ENCODE results near the gene PSENEN. TPM values are rescaled to one million over a fixed set of nuclear protein-coding genes. Genes with fewer than 3 reads are reported as not detected.

Gene PSENEN
- total RNA-seq, 2 donors from 2014 or later, result 39.9 to 65.2 TPM

DNA sequence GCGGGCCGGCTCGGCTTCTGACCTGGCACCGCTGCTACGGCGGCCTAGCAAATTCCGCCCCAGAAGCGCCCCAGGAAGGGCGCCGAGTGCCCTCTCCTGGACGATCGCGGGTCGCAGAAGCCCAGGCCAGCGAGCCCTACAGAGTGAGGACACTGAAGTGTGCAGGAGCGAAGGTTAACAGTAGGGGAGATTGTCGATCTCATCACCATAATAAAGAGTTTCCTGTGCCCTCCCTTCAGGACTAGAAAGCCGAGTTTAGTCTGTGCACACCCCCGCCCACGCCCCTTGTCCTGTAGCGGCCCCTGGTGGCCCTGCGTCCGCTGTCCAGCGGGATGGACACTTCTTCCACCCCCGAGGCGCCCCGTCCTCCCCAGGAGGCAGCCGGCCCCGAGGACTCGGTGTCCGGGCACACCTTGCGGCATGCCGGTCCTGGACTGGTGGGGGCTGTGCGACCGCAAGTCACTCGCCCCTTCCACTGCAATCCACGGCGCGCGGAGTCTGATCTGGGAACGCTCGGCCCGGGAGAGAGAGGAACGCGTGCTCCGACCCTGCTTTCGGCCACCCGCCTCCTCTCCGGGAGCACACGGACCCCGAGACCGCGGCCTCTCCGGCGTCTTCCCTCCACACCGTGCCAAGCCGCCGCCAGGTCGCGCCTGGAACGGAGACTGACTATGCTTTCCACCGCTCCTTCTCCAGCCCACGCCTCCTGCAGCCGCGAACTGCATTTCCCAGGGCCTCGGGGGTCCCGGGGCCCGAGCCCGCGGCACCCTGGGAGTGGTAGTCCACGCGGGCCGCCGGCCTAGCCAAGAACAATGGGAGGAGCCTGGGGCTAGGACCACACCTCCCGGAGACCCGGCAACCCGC is 28.4 kb upstream of the PSENEN start:
- Histone ChIP-seq H3K4me1 (replicated peaks) (peaks cover 15% of the 10 kb centered on the region), H3K4me3 (peak overlapping the region; percentile 91 to 93), H3K36me3 (peaks cover 0 to 5% of the 10 kb centered on the region in 2 donors), H3K27ac (peak overlapping the region; percentile 69 to 91), H3K9me3 (no peaks in the 10 kb centered on the region), H3K27me3 (replicated peaks; ENCODE audit: insufficient read depth) (no peaks in the 10 kb centered on the region)
- under 1% methylated on average over 61 of the region's 77 CpGs for WGBS
- TF ChIP-seq POLR2A (IDR thresholded peaks at IDR 0.05) (peak; percentile 22), POLR2AphosphoS5 (IDR thresholded peaks at IDR 0.05) (peak; percentile 77)
- TF ChIP-seq, protein P1, sequence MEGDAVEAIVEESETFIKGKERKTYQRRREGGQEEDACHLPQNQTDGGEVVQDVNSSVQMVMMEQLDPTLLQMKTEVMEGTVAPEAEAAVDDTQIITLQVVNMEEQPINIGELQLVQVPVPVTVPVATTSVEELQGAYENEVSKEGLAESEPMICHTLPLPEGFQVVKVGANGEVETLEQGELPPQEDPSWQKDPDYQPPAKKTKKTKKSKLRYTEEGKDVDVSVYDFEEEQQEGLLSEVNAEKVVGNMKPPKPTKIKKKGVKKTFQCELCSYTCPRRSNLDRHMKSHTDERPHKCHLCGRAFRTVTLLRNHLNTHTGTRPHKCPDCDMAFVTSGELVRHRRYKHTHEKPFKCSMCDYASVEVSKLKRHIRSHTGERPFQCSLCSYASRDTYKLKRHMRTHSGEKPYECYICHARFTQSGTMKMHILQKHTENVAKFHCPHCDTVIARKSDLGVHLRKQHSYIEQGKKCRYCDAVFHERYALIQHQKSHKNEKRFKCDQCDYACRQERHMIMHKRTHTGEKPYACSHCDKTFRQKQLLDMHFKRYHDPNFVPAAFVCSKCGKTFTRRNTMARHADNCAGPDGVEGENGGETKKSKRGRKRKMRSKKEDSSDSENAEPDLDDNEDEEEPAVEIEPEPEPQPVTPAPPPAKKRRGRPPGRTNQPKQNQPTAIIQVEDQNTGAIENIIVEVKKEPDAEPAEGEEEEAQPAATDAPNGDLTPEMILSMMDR (IDR thresholded peaks at IDR 0.05), result peak; percentile 76 to 96 (median 90)
- DNase-seq (ENCODE audit: low spot score), result peak; percentile 95
- intact Hi-C loops (cut with DNase I), result loop anchor here (1.0 to 10.0 kb wide), 3 partner anchors 23 to 362 kb away; partner anchors contain the start of gene FFAR3

DNA sequence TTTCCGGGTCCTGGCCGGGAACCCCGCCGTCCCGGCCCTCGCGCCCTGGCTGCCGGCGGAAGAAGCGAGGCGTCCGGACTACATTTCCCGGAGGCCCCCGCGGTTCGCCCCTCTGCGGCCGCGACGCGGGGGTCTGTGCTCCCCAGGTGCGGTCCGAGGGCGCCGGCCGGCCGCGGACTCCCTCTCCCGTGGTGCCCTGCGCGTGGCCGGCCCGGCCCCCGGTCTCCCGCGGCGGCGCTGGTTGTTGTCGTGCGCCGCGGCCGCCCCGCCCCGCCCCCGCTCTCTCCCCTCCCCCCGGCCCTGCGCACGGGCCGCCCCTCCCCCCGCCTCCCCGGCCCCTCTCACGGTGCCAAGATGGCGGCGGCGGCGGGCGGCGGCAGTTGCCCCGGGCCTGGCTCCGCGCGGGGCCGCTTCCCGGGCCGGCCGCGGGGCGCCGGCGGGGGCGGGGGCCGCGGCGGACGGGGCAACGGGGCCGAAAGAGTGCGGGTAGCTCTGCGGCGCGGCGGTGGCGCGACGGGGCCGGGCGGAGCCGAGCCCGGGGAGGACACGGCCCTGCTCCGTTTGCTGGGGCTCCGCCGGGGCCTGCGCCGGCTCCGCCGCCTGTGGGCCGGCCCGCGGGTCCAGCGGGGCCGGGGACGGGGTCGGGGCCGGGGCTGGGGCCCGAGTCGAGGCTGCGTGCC is 27.6 kb upstream of the PSENEN start, which contains the start of gene KMT2B:
Gene KMT2B (plus strand): TSS at position 339 of the 680 bp plus-strand sequence. CDS start 16 bp downstream, at position 355.
- H3K4me1 ChIP-seq (replicated peaks), result peaks cover 15% of the 10 kb centered on the region
- DNase-seq (ENCODE audit: low spot score), result no peak
- no peaks in the 10 kb centered on the region for H3K9me3 ChIP-seq
- peaks cover 5 to 12% of the 10 kb centered on the region in 2 donors for H3K36me3 ChIP-seq
- H3K4me3 ChIP-seq, result peak within 1 kb of the TSS; percentile 91 to 93
- no peaks in the 10 kb centered on the region for H3K27me3 ChIP-seq (replicated peaks; ENCODE audit: insufficient read depth)
- peak within 1 kb of the TSS; percentile 78 to 91 for H3K27ac ChIP-seq
- under 1% methylated on average over 48 of the region's 109 CpGs for WGBS
- no peak for TF ChIP-seq POLR2A (IDR thresholded peaks at IDR 0.05)
- no peak for TF ChIP-seq POLR2AphosphoS5 (IDR thresholded peaks at IDR 0.05)
- TF ChIP-seq, protein P1 (IDR thresholded peaks at IDR 0.05), result peak in 1 of 4 experiments; percentile 19
- intact Hi-C loops (cut with DNase I), result loop anchor here (1.0 to 10.0 kb wide), 3 partner anchors 24 to 363 kb away; partner anchors contain the start of gene FFAR3

DNA sequence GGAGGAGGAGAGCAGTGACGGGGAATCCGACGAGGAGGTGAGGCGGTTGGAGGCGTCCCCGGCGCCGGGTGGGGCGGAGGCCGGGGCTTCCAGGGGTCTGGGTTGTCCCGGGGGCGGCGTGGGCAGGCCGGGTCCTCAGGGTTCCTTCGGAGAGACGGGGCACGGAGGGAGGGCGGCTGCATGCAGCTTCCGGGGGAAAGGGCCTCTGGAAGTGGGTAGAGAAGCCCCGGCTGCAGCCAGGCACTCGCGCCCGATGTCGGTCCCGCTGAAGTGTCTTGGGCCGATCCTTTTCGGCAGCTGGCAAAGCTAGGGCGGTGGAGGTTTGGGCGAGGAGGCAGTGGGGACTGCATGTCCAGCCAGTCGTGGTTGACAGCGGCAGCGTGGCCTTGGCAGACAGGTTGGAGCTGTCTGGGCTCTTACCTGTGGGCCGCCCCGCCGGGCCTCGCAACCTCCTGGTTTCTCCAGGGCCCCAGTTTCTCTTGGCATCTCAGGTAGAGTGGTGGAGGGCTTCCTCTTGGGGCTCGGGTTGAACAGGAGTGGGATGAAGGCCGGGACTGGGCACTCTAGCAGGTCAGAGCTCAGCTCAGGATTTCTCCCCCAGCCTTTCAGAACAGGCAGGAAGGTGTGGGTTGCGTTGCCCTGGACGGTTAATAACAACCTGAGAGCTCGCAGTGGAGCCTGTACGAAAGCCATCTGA is 27.0 kb upstream of the PSENEN start:
- Histone ChIP-seq H3K36me3 (peaks cover 10 to 19% of the 10 kb centered on the region in 2 donors), H3K27ac (peak overlapping the region; percentile 78 to 91), H3K4me1 (replicated peaks) (peaks cover 15% of the 10 kb centered on the region), H3K4me3 (peak overlapping the region; percentile 91 to 93), H3K9me3 (no peaks in the 10 kb centered on the region), H3K27me3 (replicated peaks; ENCODE audit: insufficient read depth) (no peaks in the 10 kb centered on the region)
- no peak for DNase-seq (ENCODE audit: low spot score)
- WGBS, result 2% methylated on average over 35 of the region's 42 CpGs
- intact Hi-C loops (cut with DNase I), result loop anchor here (10.0 kb wide), 1 partner anchor 364 kb away; the partner anchor contains the start of gene FFAR3
- TF ChIP-seq, protein P1 (IDR thresholded peaks at IDR 0.05), result no peak
- TF ChIP-seq POLR2AphosphoS5 (IDR thresholded peaks at IDR 0.05) (no peak), POLR2A (IDR thresholded peaks at IDR 0.05) (no peak)

DNA sequence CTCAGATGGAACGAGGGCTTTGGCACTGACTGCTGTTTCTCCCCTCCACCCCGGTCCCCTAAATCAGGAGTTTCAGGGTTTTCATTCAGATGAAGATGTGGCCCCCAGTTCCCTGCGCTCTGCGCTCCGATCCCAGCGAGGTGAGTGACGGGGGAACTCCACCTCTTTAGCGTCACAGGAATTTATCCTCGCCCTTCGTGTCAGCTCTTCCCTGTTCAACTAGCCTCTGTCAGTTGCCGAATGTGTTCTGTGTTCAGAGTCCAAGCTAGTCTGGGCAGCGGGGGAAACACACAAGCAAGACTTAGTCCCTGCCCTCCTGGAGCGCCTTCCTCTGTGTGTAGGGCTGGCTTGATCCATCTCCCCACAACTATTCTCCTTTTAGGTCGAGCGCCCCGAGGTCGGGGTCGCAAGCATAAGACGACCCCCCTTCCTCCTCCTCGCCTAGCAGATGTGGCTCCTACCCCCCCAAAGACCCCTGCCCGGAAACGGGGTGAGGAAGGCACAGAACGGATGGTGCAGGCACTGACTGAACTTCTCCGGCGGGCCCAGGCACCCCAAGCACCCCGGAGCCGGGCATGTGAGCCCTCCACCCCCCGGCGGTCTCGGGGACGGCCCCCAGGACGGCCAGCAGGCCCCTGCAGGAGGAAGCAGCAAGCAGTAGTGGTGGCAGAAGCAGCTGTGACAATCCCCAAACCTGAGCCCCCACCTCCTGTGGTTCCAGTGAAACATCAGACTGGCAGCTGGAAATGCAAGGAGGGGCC is 25.9 kb upstream of the PSENEN start:
- DNase-seq (ENCODE audit: low spot score), result no peak
- TF ChIP-seq, protein P1 (IDR thresholded peaks at IDR 0.05), result no peak
- no peak for TF ChIP-seq POLR2AphosphoS5 (IDR thresholded peaks at IDR 0.05)
- no peak for TF ChIP-seq POLR2A (IDR thresholded peaks at IDR 0.05)
- WGBS, result 86% methylated on average over 32 of the region's 32 CpGs

More for the DNA sequence above, 25.9 kb upstream of the PSENEN start:
- H3K9me3 ChIP-seq, result no peaks in the 10 kb centered on the region
- peaks cover 20 to 29% of the 10 kb centered on the region in 2 donors for H3K36me3 ChIP-seq
- no peaks in the 10 kb centered on the region for H3K27me3 ChIP-seq (replicated peaks; ENCODE audit: insufficient read depth)
- peak overlapping the region in 1 of 2 donors; percentile 93 for H3K4me3 ChIP-seq
- intact Hi-C loops (cut with DNase I), result loop anchor here (10.0 kb wide), 1 partner anchor 365 kb away; the partner anchor contains the start of gene FFAR3
- H3K27ac ChIP-seq, result peak overlapping the region in 1 of 2 donors; percentile 91
- peaks cover 15% of the 10 kb centered on the region for H3K4me1 ChIP-seq (replicated peaks)
